Stimulated activated CD8-positive, alpha-beta memory T cell treated with anti-CD3 and anti-CD28 coated beads, Interleukin-12 subunit alpha, Interleukin-12 subunit beta, amount 100 ng/mL, for 24 hours (primary cell): ENCODE results near the gene NTHL1.
"Not testable (repeated sequence)": the region's sequence is repeated elsewhere in the genome, so short reads cannot be mapped to it uniquely, and the experiment has no call there.

ENCODE experiments used
- DNase-seq: peaks from one replicate; pipeline ENCODE4 v3.0.0-alpha.2; 2020; ENCODE audit errors: extremely low read depth

Gene NTHL1

GRCh38 chr16:2040787-2041522 is 6.7 kb downstream of the NTHL1 start:
- DNase-seq = no peak

GRCh38 chr16:2040041-2040786 is 7.4 kb downstream of the NTHL1 start:
- DNase-seq = no peak

- no peak for DNase-seq
Measured at GRCh38 chr16:2039274-2040031, 8.2 kb downstream of the NTHL1 start.

GRCh38 chr16:2038382-2039231 is 9.0 kb downstream of the NTHL1 start:
- no peak for DNase-seq

GRCh38 chr16:2037647-2038381 is 9.8 kb downstream of the NTHL1 start:
- DNase-seq = no peak

GRCh38 chr16:2037115-2037514 is 10.5 kb downstream of the NTHL1 start:
- DNase-seq = no peak

GRCh38 chr16:2036200-2036966 is 11.3 kb downstream of the NTHL1 start:
- no peak for DNase-seq

GRCh38 chr16:2035431-2036199 is 12.0 kb downstream of the NTHL1 start:
- no peak for DNase-seq

- DNase-seq = no peak
Measured at GRCh38 chr16:2034696-2035430, 12.8 kb downstream of the NTHL1 start.

GRCh38 chr16:2033909-2034695 is 13.5 kb downstream of the NTHL1 start:
- DNase-seq = not testable (repeated sequence)

GRCh38 chr16:2033057-2033908 is 14.4 kb downstream of the NTHL1 start:
- DNase-seq = no peak

- DNase-seq = no peak
Measured at GRCh38 chr16:2032285-2033056, 15.2 kb downstream of the NTHL1 start.

GRCh38 chr16:2031081-2031577 is 16.5 kb downstream of the NTHL1 start:
- DNase-seq = no peak

GRCh38 chr16:2030036-2030435 is 17.6 kb downstream of the NTHL1 start:
- DNase-seq = no peak

- no peak for DNase-seq
Measured at GRCh38 chr16:2029350-2029749, 18.3 kb downstream of the NTHL1 start.
